GM12864 (cell line): ENCODE results near the gene NHS.
"Not testable (repeated sequence)": the region's sequence is repeated elsewhere in the genome, so short reads cannot be mapped to it uniquely, and the experiment has no call there.

ENCODE experiments used
- DNase-seq: peaks from one replicate; pipeline ENCODE4 v3.0.0-alpha.2; 2011; ENCODE audit warnings: low read depth
- H3K4me3 ChIP-seq: 2 replicates; pipeline ENCODE4 v1.5.1; 2011; ENCODE audit warnings: mild to moderate bottlenecking, low read depth, low read length, control low read depth
- TF ChIP-seq, protein P1 (sequence below): IDR thresholded peaks from 2 replicates; pipeline ENCODE4 v1.5.1; 2011; ENCODE audit warnings: low read depth, mild to moderate bottlenecking, moderate library complexity, low read length, control low read depth, inconsistent platforms; ENCODE audit errors: missing control alignments

NHS gene

DNA sequence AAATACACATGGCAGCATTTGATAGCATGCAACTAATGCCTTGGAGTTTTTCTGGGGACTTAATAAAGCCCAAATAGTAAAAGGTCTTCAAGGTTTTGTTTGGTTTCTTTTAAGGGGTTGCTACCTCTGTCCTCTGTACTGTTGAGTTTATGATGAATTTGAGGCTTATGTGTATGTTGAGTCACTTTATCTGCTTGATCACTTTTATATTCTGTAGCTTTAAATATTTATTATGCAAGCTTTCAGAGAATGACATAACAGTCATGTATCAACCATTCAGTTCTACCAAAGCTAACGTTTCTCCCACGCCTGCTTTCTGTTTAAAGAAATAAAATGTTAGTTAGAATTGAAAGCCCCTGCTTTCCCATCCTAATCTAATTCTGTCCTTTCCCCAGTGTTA, 122.2 kb downstream of the NHS start:
- no peak overlapping the region for H3K4me3 ChIP-seq
- no peak for DNase-seq
- TF ChIP-seq, protein P1, sequence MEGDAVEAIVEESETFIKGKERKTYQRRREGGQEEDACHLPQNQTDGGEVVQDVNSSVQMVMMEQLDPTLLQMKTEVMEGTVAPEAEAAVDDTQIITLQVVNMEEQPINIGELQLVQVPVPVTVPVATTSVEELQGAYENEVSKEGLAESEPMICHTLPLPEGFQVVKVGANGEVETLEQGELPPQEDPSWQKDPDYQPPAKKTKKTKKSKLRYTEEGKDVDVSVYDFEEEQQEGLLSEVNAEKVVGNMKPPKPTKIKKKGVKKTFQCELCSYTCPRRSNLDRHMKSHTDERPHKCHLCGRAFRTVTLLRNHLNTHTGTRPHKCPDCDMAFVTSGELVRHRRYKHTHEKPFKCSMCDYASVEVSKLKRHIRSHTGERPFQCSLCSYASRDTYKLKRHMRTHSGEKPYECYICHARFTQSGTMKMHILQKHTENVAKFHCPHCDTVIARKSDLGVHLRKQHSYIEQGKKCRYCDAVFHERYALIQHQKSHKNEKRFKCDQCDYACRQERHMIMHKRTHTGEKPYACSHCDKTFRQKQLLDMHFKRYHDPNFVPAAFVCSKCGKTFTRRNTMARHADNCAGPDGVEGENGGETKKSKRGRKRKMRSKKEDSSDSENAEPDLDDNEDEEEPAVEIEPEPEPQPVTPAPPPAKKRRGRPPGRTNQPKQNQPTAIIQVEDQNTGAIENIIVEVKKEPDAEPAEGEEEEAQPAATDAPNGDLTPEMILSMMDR = no peak

DNA sequence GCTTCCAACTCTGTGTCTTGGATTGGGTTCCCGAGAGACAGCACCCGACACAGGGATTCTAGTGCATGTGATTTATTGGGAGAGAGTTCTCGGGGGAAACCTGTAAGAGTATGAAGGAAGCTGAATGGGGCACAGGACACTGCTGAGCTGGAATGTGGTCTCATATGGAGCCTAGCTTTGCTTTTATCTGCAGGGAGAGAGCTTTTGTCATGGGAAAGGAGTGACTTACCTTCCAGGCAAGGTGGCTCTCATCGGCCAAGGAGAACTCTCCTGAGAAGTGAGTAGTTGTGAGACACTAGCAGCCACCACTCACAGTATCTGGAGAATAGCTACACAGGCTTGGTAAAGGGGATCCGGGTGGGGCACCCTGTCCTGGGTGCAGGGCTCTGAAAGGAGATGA, 124.5 kb downstream of the NHS start:
- TF ChIP-seq, protein P1 = no peak
- H3K4me3 ChIP-seq = no peak overlapping the region
- no peak for DNase-seq

DNA sequence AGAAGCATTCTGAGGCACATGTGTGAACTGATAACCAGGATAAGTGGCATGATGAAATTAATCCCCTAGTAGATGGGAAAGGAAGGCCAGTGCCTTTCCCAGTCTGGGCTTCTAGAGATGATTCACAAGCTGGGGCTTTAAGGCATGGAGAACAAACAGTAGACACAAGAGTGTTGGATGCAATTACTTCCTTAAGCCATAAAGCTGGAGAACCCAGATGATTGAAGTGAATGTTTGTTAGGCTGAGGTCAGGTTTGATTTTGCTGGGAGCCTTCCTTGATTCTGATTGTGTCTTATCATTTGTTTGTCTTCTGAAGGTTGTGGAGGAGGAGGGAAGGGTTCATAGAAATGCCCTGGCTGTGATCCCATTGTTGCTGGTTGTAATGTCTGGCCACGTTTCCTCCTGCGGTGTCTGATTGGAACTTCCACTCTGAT, 125.2 kb downstream of the NHS start:
- H3K4me3 ChIP-seq = no peak overlapping the region
- DNase-seq = no peak
- TF ChIP-seq, protein P1 = no peak

DNA sequence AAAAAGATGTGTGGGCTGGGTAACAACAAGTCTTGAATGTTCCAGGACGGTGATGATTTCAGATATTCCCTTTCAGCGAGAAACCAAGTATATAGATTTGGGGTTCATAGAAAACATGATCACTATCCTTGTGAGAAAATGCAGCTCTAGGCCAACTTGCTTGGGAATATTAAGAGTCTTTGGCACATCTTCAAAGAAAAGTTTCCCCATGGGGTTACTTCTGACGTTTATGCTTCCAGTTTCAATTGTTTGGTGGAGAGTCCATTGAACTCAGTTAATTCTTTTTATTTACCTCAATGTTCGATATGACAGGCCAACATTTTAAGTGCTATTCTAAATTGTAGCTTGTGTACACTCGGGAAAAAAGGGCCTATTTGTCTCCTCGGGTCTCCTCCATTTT, 126.7 kb downstream of the NHS start:
- H3K4me3 ChIP-seq = no peak overlapping the region
- TF ChIP-seq, protein P1 = no peak
- no peak for DNase-seq

DNA sequence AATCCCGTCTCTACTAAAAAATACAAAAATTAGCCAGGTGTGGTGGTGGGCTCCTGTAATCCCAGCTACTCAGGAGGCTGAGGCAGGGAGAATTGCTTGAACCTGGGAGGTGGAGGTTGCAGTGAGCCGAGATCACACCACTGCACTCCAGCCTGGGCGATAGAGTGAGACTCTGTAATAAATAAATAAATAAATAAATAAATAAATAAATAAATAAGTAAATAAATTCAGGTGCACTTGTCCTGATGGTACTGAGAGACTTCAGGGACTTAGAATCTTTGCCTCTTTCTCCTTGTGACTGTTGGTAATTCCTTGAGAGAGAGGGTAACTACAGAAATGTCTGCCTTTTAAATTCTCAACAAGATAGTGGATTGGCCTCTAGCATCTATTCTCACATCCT, 131.4 kb downstream of the NHS start:
- not testable (repeated sequence) for H3K4me3 ChIP-seq, DNase-seq

DNA sequence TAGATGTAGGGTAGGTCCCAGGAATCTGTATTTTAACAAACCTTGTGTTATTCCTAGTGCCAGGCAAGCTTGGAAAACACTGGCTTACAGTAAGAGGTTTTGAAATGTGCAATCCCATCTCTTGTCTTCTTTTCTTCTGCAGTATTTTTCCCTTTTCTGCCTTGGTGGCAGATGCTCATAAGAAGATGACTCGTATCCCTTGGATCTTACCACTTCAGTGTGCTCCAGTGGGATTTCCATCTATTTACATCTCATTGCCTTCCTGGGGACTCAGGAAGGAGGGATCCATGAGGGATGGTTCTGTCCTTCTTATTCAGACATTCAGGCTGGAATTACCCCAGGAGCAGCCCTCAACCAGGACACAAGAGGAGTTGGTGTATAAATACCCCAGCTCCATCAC, 136.6 kb downstream of the NHS start:
- no peak overlapping the region for H3K4me3 ChIP-seq
- TF ChIP-seq, protein P1 = no peak
- DNase-seq = no peak

DNA sequence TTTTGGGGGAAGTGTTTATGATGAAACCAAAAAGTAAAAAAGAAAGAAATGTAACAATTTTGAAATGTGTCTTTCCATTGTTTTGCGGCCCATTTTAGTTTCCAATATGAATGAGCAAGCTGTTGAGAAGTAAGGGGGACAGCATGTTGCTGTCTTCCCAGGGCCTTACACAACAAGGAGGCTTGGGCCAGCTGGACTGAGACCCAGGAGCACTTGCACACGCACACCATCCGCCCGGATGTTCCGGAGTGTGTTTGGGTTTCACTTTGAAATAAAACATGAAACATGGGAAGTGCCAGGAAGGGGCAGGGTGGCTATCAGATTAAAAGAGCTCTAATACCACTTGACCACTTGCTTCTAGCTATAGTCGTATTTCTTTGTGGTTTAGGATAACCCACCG, 144.4 kb downstream of the NHS start:
- no peak for DNase-seq
- TF ChIP-seq, protein P1 = no peak
- H3K4me3 ChIP-seq = no peak overlapping the region

DNA sequence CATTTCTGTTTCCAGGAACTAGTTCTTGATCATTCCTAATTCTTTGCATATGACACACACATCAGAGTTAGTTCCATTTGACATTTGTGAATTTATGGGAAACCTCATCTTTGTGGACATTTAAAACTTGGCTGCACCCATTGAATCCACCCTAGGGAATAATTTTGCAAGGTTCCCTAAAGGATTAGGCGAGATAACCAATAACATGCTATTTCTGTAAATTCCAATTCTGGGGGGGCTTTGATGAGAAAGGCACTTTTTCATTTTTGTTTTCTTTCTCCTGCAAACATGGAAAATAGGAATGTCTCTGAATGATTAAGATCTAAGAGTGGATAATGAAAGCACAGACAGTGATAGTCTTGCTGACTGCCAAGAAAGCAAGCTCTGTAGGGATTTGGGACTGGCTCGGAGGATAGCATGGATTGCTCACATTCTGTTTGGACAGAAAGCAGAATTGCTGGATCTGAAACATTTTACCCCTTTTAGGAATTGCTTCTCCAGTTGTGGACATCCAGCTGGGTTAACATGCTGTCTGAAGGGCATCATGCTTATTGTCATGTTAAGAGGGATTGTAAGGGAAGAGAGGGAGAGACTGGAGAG, 145.1 kb downstream of the NHS start:
- DNase-seq = no peak
- TF ChIP-seq, protein P1 = no peak
- H3K4me3 ChIP-seq = no peak overlapping the region
